ENCODE results near the gene PIP4P1. TPM values are rescaled to one million over a fixed set of nuclear protein-coding genes. Genes with fewer than 3 reads are reported as not detected.

Gene PIP4P1
- total and polyA plus RNA-seq, 2 of the 13 experiments (the other 11 are each of a cell fraction or from before 2014, with no cell fraction given): 33.4 to 47.0 TPM

DNA sequence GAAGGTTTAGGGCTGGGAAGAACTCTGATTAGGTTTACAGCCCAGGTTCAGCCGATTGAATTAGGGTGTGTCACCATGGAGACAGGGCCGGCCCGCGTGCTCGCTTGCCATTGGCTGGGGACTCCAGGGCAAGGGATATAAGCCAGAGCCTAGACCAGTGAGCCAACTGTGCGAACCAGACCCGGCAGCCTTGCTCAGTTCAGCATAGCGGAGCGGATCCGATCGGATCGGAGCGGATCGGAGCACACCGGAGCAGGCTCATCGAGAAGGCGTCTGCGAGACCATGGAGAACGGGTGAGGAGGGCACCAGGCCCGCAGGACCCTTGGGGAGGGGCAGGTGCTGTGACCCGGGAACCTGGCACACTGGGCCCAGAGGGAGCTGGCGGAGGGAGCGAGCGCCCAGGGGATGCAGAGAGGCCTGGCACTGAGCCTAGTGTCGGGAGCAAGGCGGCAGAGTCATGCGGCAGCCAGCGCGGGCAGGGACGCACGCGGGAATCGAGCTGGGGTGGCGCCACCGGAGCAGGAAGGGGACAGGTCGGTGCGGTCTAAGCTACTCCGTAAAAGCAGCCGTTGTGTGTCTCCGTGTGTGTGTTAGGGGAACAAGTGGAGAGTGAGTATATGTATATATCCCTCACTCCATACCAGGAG, 8.1 kb upstream of the PIP4P1 start, which contains the start of gene PNP (continued):
- TF ChIP-seq NPAS2 (CRISPR knock-in tag; IDR thresholded peaks at IDR 0.05; ENCODE audit: borderline replicate concordance) (no peak), MLXIP (CRISPR knock-in tag; IDR thresholded peaks at IDR 0.05; ENCODE audit: borderline replicate concordance) (no peak; the same call in 1 of the 2 replicates), NR2F2 (IDR thresholded peaks at IDR 0.05; ENCODE audit: borderline replicate concordance, low read depth) (no peak; the same call in 1 of the 2 replicates), SP140L (CRISPR knock-in tag; IDR thresholded peaks at IDR 0.05; ENCODE audit: borderline replicate concordance) (no peak), FOXA3 (CRISPR knock-in tag; IDR thresholded peaks at IDR 0.05) (peak; percentile 34; the same call in 1 of the 2 replicates), PPARG (CRISPR knock-in tag; conservative IDR thresholded peaks at IDR 0.05) (no peak), BRCA1 (CRISPR knock-in tag; IDR thresholded peaks at IDR 0.05) (0 out of 2 replicates have a peak, but pooled peaks have one; percentile 28), ZNF44 (CRISPR knock-in tag; IDR thresholded peaks at IDR 0.05) (peak; percentile 95; the same call in 1 of the 2 replicates), SIN3A (IDR thresholded peaks at IDR 0.05; ENCODE audit: borderline replicate concordance, low read depth, low read length) (peak; percentile 82; the same call in 1 of the 2 replicates), ZSCAN25 (CRISPR knock-in tag; IDR thresholded peaks at IDR 0.05) (peak; percentile 79; the same call in 1 of the 2 replicates), ZNF317 (CRISPR knock-in tag; IDR thresholded peaks at IDR 0.05) (peak; percentile 75), FOXO1 (CRISPR knock-in tag; IDR thresholded peaks at IDR 0.05) (peak; percentile 61), ZBTB2 (CRISPR knock-in tag; IDR thresholded peaks at IDR 0.05; ENCODE audit: low read depth) (peak; percentile 74), ZFP1 (CRISPR knock-in tag; IDR thresholded peaks at IDR 0.05) (no peak), U2AF2 (IDR thresholded peaks at IDR 0.05; ENCODE audit: low read depth, low read length) (no peak), MTA1 (CRISPR knock-in tag; IDR thresholded peaks at IDR 0.05; ENCODE audit: borderline replicate concordance) (peak; percentile 85), SRF (IDR thresholded peaks at IDR 0.05; ENCODE audit: low read depth, low read length) (no peak), HNRNPUL1 (IDR thresholded peaks at IDR 0.05; ENCODE audit: low read depth, low read length) (no peak), ZNF564 (CRISPR knock-in tag; IDR thresholded peaks at IDR 0.05) (no peak)
- TF ChIP-seq, protein P1, sequence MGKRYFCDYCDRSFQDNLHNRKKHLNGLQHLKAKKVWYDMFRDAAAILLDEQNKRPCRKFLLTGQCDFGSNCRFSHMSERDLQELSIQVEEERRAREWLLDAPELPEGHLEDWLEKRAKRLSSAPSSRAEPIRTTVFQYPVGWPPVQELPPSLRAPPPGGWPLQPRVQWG (CRISPR knock-in tag; IDR thresholded peaks at IDR 0.05; ENCODE audit: borderline replicate concordance, low read depth): no peak
- TF ChIP-seq, protein P2, sequence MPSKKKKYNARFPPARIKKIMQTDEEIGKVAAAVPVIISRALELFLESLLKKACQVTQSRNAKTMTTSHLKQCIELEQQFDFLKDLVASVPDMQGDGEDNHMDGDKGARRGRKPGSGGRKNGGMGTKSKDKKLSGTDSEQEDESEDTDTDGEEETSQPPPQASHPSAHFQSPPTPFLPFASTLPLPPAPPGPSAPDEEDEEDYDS (CRISPR knock-in tag; IDR thresholded peaks at IDR 0.05): peak; percentile 100
- TF ChIP-seq, protein P3, sequence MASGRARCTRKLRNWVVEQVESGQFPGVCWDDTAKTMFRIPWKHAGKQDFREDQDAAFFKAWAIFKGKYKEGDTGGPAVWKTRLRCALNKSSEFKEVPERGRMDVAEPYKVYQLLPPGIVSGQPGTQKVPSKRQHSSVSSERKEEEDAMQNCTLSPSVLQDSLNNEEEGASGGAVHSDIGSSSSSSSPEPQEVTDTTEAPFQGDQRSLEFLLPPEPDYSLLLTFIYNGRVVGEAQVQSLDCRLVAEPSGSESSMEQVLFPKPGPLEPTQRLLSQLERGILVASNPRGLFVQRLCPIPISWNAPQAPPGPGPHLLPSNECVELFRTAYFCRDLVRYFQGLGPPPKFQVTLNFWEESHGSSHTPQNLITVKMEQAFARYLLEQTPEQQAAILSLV (CRISPR knock-in tag; IDR thresholded peaks at IDR 0.05; ENCODE audit: borderline replicate concordance): peak; percentile 93; the same call in 1 of the 2 replicates
- TF ChIP-seq, protein P4, sequence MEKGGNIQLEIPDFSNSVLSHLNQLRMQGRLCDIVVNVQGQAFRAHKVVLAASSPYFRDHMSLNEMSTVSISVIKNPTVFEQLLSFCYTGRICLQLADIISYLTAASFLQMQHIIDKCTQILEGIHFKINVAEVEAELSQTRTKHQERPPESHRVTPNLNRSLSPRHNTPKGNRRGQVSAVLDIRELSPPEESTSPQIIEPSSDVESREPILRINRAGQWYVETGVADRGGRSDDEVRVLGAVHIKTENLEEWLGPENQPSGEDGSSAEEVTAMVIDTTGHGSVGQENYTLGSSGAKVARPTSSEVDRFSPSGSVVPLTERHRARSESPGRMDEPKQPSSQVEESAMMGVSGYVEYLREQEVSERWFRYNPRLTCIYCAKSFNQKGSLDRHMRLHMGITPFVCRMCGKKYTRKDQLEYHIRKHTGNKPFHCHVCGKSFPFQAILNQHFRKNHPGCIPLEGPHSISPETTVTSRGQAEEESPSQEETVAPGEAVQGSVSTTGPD (CRISPR knock-in tag; IDR thresholded peaks at IDR 0.05): 0 out of 2 replicates have a peak, but pooled peaks have one; percentile 60
